ENCODE data around the gene BTRC. TPM values are rescaled to one million over a fixed set of nuclear protein-coding genes. Genes with fewer than 3 reads are reported as not detected.

BTRC gene
- total and polyA plus RNA-seq, 10 of the 15 experiments (the other 5 are each of a cell fraction or from before 2014, with no cell fraction given): 2.2 to 18.6 (median 8.6) TPM

DNA sequence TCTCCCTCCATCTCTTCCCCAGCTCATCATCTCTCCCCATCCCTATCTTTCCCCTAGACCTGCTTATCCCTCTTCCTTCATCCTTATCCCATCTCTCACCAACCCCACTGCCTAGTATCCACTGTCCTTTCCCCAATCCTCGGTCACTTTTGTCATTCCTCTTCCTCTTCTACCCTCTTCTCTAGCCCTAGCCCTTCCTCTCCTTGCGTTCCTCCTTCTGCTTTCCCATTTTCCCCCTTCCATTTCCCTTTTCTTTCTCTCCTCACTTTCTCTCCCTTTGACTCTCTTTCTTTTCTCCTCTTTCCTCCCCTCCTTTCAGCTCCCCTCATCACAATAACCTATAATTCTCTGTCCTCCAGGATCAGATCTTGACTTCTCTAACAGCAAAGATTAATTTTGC, 150.5 kb downstream of the BTRC start:
- POLR2A ChIA-PET: no interaction called here

More for the DNA sequence above, 150.5 kb downstream of the BTRC start:
- ATAC-seq: no peak
- Histone ChIP-seq H4K20me1 (ENCODE audit: control insufficient read depth, insufficient read depth) (no peaks in the 10 kb centered on the region), H3K27ac (ENCODE audit: control insufficient read depth, insufficient read depth) (no peak overlapping the region), H3K9me3 (replicated peaks; ENCODE audit: control insufficient read depth, insufficient read depth, low read length) (no peaks in the 10 kb centered on the region), H3K79me2 (ENCODE audit: control insufficient read depth, insufficient read depth, low read length) (no peaks in the 10 kb centered on the region), H3K9ac (ENCODE audit: control insufficient read depth, insufficient read depth, low read length) (no peak overlapping the region), H3K4me2 (ENCODE audit: control insufficient read depth, insufficient read depth) (no peak overlapping the region), H3K4me1 (ENCODE audit: control insufficient read depth, insufficient read depth, low read length) (no peaks in the 10 kb centered on the region), H3K27me3 (replicated peaks in 1 of 2; ENCODE audit: control insufficient read depth in 2 of 2, insufficient read depth in 2 of 2, low read length in 1 of 2) (no peaks in the 10 kb centered on the region), H2AFZ (ENCODE audit: control insufficient read depth, low read depth, low read length) (no peak overlapping the region), H3K4me3 (no peak overlapping the region), H3K36me3 (ENCODE audit: control insufficient read depth in 2 of 2, insufficient read depth in 2 of 2, low read length in 1 of 2) (no peaks in the 10 kb centered on the region)
- TF ChIP-seq, protein P1, sequence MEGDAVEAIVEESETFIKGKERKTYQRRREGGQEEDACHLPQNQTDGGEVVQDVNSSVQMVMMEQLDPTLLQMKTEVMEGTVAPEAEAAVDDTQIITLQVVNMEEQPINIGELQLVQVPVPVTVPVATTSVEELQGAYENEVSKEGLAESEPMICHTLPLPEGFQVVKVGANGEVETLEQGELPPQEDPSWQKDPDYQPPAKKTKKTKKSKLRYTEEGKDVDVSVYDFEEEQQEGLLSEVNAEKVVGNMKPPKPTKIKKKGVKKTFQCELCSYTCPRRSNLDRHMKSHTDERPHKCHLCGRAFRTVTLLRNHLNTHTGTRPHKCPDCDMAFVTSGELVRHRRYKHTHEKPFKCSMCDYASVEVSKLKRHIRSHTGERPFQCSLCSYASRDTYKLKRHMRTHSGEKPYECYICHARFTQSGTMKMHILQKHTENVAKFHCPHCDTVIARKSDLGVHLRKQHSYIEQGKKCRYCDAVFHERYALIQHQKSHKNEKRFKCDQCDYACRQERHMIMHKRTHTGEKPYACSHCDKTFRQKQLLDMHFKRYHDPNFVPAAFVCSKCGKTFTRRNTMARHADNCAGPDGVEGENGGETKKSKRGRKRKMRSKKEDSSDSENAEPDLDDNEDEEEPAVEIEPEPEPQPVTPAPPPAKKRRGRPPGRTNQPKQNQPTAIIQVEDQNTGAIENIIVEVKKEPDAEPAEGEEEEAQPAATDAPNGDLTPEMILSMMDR (IDR thresholded peaks at IDR 0.05 in 2 of 3, conservative IDR thresholded peaks at IDR 0.05 in 1 of 3; ENCODE audit: control insufficient read depth in 2 of 3, extremely low read depth in 1 of 3, insufficient read depth in 1 of 3, low read depth in 3 of 3, low read length in 3 of 3): no peak
- no peak for TF ChIP-seq NR2F1 (conservative IDR thresholded peaks at IDR 0.05)
- no peak for TF ChIP-seq ZZZ3 (IDR thresholded peaks at IDR 0.05; ENCODE audit: control insufficient read depth, insufficient read length, low read depth)
- TF ChIP-seq ASH2L (IDR thresholded peaks at IDR 0.05; ENCODE audit: borderline replicate concordance, low read depth): no peak
- TF ChIP-seq RCOR1 (conservative IDR thresholded peaks at IDR 0.05; ENCODE audit: low read depth, low read length): no peak
- no peak for TF ChIP-seq JUNB (IDR thresholded peaks at IDR 0.05)
- no peak for TF ChIP-seq EGR1 (IDR thresholded peaks at IDR 0.05; ENCODE audit: borderline replicate concordance in 1 of 2, low read depth in 2 of 2, low read length in 2 of 2)
- TF ChIP-seq MEF2B (IDR thresholded peaks at IDR 0.05; ENCODE audit: partially characterized antibody, poor library complexity, severe bottlenecking): no peak
- intact Hi-C loops (cut with micrococcal nuclease; ENCODE audit: unreplicated experiment): no loop called here
- in situ Hi-C loops (cut with MboI): no loop called here
- no TSS peak for BruUV-seq (replicated peaks)
- RAD21 ChIA-PET (ENCODE audit: unreplicated experiment): no interaction called here
- DNase-seq (ENCODE audit: low read depth, low spot score): no peak
- CTCF ChIA-PET: interaction anchor here (0.6 to 2.4 kb wide), 2 partner anchors 10 to 291 kb away, joined by 4 to 7 read pairs; no protein-coding TSS in a partner anchor
- WGBS (ENCODE audit: insufficient coverage, insufficient replicate concordance, low lambda C conversion rate, missing lambda C conversion rate): 67% methylated on average over 1 of the region's 2 CpGs
- SMC1A ChIA-PET (ENCODE audit: uncharacterized antibody, unreplicated experiment): no interaction called here
- FAIRE-seq: no peak

Measured in GM12878 (cell line).